Fibroblast of pulmonary artery (primary cell): ENCODE data around the gene TGM5.

Experiments used
- DNase-seq: peaks from one replicate; pipeline ENCODE4 v3.0.0-alpha.2; 2010; ENCODE audit warnings: low read depth
- H3K4me3 ChIP-seq: replicated peaks from 2 replicates; pipeline ENCODE4 v1.5.1; 2011; ENCODE audit warnings: low read depth, mild to moderate bottlenecking, control low read depth, low read length, moderate library complexity
- TF ChIP-seq, protein P1 (sequence below): IDR thresholded peaks from 2 replicates; pipeline ENCODE4 v1.5.1; 2011; ENCODE audit warnings: mild to moderate bottlenecking, control low read depth, low read length, inconsistent platforms; ENCODE audit errors: missing control alignments

TGM5 gene

DNA sequence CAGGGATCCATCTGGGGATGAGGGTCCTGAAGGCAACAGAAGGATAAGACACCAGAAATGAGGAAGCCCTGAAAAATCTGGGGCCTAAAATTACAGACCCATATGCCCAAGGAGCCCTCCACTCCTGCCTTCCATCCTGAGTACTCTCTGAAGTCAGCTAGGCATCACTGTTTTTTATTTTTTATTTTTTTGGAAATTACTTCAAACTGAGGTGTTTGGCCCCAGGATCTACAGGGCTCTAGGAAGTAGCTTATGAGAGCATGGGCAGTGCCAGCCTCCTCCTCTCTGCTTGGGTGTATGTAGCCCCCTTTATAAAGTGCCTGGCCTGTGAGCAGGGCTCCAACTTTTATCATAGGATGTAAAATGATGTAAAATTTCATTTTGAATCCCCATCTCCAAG, 53.8 kb downstream of the TGM5 start:
- TF ChIP-seq, protein P1, sequence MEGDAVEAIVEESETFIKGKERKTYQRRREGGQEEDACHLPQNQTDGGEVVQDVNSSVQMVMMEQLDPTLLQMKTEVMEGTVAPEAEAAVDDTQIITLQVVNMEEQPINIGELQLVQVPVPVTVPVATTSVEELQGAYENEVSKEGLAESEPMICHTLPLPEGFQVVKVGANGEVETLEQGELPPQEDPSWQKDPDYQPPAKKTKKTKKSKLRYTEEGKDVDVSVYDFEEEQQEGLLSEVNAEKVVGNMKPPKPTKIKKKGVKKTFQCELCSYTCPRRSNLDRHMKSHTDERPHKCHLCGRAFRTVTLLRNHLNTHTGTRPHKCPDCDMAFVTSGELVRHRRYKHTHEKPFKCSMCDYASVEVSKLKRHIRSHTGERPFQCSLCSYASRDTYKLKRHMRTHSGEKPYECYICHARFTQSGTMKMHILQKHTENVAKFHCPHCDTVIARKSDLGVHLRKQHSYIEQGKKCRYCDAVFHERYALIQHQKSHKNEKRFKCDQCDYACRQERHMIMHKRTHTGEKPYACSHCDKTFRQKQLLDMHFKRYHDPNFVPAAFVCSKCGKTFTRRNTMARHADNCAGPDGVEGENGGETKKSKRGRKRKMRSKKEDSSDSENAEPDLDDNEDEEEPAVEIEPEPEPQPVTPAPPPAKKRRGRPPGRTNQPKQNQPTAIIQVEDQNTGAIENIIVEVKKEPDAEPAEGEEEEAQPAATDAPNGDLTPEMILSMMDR: no peak
- no peak overlapping the region for H3K4me3 ChIP-seq
- DNase-seq: no peak

DNA sequence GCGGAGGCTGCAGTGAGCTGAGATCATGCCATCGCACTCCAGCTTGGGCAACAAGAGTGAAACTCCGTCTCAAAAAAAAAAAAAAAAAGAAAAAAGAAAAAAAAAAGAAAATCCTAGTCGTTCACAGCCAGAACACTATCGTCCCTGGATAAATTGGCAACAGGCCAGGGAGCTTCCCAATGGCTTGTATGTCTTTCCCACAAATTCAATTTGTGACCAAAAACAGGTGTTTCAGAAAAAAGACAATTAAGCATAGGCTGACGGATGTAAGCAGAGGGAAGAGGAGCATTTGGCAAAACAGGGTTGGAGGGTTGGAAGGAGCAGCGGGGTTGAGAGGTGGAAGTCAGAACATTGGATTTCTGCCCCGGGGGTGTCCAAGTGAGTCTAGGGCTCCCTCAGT, 54.4 kb downstream of the TGM5 start:
- DNase-seq: no peak
- H3K4me3 ChIP-seq: no peak overlapping the region
- TF ChIP-seq, protein P1: no peak

DNA sequence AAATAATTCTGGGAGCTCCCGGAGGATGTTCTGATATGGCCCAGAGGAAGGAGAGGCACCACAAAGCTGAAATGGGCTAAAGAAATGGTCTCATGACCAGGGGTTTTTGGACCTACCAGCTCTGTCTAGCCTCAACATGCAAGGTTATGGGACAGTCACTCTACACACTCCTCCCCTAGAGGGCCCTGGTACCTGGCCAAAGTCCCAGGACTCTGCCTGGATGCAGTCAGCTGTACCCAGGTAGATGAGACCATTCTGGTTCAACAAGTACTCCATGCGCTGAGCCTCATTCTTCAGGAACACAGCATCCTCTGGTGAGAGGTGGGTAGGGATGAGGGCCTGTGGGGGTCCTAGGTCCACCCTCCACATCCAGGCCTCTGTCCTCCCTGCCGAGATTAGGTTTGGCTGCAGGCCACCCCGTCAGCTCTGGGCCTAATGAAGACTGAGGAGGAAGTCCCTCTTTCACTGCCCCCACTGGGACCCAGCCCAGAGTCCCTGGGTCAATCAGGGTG, 55.4 kb downstream of the TGM5 start:
- no peak for DNase-seq
- TF ChIP-seq, protein P1: no peak

DNA sequence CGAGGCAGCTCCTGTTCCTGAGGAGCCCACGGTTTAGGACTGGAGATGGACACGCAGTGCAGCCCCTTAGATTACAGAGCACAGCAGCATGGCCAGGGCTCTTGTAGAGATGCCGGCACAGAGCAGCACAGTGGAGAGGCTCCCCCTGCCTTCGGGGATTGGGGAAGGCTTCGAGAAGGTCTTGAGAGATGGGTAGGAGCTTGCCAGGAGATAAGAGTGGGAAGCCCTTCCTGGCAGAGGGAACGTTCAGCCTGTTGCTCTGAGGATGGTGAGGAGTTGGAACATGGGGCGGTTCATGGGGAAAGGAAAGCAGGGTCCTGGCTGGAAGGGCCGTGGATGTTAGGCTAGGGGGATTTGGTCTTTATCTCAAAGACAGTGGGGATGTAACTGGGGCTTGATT, 55.9 kb downstream of the TGM5 start:
- H3K4me3 ChIP-seq: no peak overlapping the region
- DNase-seq: no peak
- TF ChIP-seq, protein P1: no peak

More for the DNA sequence above, 55.4 kb downstream of the TGM5 start:
- H3K4me3 ChIP-seq: no peak overlapping the region

DNA sequence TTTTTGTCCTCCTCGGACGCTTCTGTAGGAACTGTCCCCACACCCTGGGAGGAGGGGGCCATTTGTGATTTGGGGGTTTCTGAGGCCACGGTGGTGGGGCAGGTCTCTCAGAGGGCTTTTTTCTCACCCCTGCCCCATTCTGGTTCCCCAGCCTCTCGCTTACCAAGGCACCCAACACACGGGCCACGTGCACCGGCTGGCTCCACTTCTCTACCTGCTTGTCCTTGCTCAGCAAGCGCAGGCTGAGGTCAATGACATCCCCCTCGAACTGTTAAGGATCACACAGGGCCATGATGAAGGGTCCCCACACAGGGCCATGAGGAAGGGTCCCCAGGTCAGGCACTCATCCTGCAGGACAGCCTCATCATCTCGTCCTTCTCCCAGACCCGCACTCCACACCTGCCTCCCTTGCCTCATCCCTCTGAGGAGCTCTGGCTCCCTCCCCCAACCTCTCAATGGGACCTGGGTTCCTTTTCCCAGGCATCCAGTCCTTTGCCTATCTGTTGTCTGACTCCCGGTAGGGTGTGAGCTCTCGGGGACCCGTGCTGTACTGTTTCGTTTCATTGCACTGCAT, 56.5 kb downstream of the TGM5 start:
- DNase-seq: no peak
- TF ChIP-seq, protein P1: no peak
- H3K4me3 ChIP-seq: no peak overlapping the region

DNA sequence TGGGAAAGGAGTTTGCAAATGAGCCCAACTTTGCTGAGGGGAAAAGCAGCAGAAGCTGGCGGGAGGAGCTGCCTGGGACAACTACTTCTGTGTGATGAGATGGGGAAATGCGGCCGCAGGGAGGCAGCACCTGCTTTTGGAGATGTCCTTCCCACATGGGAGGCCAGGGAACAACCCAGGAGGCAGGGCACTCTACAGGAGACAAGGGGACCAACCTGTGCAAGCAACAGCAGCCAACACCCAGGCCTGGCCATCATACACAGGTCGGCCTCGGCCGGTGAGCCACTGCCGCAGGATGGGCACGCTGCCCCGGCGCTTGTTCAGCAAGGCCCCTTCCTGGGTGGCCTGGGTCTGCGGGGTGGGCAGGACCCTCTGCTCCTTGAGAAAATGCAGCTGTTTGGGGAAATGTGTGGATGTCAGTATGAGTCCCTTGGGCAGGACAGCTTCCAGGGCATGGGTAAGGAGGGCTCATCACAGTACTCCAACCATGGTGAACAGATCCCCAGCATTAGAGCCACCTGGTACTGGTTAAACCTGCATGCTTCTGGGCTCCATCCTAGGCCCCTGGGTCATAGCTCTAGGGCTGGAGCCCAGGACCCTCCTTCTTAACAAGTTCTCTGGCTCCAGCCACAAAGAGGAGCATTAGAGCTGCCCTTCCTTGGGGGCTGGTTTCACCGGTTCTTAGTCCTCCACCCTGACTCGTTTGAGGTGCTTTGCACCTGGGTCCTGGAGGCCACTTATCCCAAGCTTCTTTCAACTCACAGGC, 57.5 kb downstream of the TGM5 start:
- DNase-seq: peak; percentile 18
- H3K4me3 ChIP-seq: no peak overlapping the region
- TF ChIP-seq, protein P1: peak; percentile 4
